ENCODE results near the gene MARK4.
"Not testable (repeated sequence)": the region's sequence is repeated elsewhere in the genome, so short reads cannot be mapped to it uniquely, and the experiment has no call there.

Gene MARK4

DNA sequence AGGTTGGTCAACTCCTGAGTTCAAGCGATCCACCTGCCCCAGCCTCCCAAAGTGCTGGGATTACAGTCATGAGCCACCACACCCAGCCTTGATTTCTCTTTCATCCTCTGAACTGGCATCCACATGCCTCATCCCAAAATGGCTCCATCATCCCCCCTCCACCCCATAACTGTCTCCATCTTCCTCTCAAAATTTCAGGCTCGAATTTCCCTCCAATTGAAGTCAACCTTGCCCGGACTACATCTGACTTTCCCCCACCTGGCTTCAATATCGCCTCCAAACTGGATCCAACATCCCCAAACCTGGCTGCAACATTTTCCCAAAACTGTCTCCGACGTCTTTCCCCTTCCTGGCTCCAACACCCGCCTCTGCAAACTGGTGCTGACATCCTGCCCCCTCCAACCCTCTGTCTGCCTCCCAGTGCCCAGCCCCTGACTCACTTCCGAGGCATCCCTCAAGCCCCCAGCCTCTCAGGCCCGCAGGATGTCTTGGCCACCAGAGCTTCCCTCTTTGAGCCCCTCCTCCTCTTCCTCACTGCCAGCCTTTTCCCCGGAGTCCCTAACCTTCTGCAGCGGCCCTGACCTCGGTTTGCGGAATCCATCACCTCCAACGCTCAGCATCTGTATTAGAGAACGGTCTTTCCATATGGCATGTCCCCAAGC, 6.8 kb upstream of the MARK4 start:
- no peak for DNase-seq

DNA sequence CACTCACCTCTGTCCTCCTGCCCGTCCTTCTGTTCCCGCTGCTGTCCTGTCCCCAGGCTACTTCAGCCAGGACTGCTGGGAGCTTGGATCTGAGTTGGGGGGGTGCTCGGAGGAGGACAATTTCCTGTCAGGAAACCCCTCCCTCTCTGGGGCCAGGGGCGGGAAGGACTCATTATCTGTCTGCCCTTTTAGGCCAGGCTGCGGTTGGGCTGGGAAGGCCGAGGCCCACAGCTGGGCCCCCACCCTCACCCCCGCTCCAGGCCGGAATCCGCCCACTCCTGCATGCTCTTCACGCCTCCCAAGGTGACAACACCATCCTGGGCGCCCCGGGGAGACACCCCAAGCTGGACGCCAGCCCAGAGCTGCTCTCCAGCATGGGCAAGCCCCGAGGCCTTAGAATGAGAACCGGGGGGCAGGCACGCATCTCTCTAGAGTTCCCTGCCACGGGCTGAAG, 5.7 kb upstream of the MARK4 start, which contains the start of gene EXOC3L2:
TSS of gene EXOC3L2 (minus strand) at position 74 of the 454 bp plus-strand sequence. CDS start 6,362 bp downstream, outside the sequence.
- DNase-seq: no peak

GRCh38 chr19:45245826-45246225, 5.2 kb upstream of the MARK4 start:
- no peak for DNase-seq

GRCh38 chr19:45247136-45247535, 3.9 kb upstream of the MARK4 start:
- no peak for DNase-seq

DNA sequence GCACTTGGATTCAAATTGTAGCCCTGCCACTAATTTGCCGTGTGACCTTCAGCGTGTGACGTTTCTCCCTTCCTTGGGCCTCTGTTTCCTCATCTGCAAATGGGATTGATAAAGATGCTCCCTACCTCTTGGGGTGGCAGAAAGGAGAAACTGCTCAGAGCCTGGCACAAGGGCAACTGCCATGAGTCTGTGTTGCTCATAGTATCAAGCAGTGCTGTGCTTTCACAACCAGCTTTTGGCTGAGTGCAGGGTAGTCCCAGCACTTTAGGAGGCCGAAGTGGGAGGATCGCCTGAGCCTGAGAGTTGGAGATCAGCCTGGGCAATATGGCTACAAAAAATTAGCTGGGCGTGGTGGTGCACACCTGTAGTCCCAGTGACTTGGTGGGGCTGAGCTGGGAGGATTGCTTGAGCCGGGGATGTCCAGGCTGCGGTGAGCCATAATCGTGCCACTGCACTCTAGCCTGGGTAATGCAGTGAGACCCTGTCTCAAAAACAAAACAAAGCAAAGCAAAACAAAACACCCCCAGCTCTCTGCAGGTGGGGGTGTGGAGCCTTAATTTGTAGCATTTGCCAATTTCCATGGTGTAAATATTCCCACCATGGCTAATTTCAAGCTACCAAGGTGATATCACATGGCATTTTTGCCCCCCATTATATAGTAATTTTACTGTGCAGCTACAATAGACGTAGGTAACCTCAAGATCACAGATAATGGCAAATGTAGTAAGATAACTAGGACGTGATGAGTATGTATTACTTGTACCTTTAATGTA, 1.6 kb upstream of the MARK4 start:
- DNase-seq: no peak

- no peak for DNase-seq
Observed at GRCh38 chr19:45250216-45250831, 747 bp upstream of the MARK4 start.

DNA sequence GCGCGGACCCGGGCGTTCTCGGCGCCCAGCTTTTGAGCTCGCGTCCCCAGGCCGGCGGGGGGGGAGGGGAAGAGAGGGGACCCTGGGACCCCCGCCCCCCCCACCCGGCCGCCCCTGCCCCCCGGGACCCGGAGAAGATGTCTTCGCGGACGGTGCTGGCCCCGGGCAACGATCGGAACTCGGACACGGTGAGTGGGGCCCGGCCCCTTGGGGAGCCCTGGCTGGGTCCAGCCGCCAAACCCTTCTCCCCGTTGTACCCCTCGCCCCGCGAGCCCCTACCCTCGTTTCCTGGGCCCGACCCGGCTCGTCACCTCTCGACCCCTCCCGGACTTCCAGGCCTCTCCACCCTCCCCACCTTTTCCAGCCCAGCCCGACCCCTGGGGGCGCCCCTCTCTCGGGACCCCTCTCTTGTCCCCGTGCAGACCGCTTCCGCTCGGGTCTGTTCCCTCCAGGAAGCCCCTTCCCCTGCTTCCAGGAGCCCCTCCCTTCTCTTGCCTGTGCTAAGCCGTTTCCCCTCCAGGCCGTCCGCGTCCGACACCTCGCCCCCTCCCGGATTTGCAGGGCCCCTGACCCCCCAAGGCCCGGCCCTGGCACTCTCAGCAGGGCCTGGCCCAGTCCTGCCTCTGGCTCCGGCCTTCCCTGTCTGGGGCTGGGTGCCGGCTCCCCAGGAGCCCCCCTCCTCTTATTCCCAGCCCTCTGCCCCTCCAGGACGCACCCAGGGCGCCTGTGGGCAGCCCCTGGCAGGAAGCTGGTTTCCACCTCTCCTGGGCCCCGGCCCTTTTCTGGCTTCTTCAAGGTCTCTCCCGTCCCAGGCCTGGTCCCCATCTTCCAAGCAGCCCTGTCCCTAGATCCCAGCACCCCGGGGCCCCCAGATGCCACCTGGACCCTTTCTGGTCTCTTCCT, 632 bp downstream of the MARK4 start:
- no peak for DNase-seq

- DNase-seq: no peak
Observed at GRCh38 chr19:45253396-45254027, 2.4 kb downstream of the MARK4 start.

GRCh38 chr19:45254044-45254531, 3.0 kb downstream of the MARK4 start:
- no peak for DNase-seq

GRCh38 chr19:45255611-45256157, 4.6 kb downstream of the MARK4 start:
- DNase-seq: no peak

GRCh38 chr19:45256836-45257235, 5.8 kb downstream of the MARK4 start:
- no peak for DNase-seq

DNA sequence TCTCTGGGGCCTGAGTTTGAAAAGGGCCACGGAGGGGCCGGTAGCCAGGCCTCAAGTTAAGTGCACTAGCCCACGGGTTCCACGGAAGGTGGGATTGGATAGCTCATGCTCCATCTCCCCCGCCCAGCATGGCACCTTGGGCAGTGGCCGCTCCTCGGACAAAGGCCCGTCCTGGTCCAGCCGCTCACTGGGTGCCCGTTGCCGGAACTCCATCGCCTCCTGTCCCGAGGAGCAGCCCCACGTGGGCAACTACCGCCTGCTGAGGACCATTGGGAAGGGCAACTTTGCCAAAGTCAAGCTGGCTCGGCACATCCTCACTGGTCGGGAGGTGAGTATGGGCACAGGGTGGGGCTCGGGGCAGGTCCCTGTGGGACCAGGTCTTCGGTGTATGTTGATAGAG, 7.8 kb downstream of the MARK4 start:
- no peak for DNase-seq

DNA sequence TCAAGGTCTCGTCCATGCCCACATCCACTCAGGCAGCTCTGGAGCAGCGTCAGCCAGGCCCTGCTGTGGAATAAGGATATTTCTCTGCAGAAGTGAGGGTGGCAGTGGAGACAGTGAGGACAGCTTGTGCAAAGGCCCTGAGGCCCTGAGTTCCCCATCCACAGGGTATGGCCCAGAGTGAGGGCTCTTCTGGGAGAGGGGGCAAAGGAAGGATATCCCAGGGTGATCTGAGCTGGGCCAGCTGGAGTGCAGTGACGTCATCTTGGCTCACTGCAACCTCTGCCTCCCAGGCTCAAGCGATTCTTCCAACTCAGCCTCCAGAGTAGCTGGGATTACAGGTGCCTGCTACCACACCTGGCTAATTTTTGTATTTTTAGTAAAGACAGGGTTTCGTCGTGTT, 11.5 kb downstream of the MARK4 start:
- DNase-seq: no peak

DNA sequence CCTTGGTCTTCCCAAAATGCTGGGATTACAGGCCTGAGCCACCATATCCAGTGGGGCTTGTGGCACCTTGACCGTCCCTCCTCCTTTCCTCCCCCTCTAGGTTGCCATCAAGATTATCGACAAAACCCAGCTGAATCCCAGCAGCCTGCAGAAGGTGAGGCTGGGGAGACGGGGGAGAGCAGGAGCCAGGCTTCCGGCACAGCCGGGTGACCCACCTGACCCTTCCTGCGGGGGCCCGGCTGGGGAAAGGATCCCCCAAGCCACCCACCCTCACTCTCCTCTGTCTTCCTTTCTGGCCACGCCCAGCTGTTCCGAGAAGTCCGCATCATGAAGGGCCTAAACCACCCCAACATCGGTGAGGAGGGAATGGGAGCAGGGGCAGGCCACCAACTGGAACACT, 11.9 kb downstream of the MARK4 start:
- no peak for DNase-seq

DNA sequence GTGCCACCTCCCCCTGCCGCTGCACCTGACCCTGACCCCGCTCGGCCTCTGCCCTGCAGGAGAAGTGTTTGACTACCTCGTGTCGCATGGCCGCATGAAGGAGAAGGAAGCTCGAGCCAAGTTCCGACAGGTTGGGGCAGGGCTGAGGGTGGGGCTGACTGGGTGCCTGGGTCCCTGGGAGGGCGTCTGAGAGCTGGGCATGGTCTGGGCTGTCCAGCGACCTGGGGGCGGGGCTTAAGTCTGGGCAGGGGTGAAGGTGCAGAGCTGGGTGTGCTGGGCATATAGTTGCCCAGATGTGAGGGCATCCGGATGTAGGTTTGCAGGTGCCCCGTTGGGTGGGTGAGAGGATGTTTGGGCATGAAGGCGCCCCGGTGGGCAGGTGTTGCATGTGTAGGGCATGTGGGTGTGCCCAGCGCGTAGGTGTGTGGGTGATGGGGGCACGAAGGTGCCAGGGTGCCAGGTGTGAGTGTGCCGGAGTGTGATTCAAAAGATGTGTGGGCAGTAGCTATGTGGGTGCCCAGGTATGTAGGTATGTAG, 13.8 kb downstream of the MARK4 start:
- DNase-seq: no peak

DNA sequence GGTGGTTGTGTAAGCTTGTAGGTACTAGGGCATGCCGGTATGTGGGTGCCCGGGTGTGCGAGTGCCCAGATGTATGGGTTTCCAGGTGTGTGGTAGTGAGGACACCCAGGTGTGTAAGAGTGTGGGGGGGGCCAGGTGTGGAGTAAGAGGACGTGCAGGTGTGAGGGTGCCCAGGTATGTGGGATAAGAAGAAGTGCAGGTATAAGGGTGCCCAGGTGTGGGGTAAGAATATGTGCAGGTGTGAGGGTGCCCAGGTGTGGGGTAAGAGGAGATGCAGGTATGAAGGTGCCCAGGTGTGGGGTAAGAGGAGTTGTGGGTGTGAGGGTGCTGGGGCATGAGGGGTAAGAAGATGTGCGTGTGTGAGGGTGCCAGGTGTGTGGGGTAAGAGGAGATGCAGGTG, 14.3 kb downstream of the MARK4 start:
- no peak for DNase-seq

DNA sequence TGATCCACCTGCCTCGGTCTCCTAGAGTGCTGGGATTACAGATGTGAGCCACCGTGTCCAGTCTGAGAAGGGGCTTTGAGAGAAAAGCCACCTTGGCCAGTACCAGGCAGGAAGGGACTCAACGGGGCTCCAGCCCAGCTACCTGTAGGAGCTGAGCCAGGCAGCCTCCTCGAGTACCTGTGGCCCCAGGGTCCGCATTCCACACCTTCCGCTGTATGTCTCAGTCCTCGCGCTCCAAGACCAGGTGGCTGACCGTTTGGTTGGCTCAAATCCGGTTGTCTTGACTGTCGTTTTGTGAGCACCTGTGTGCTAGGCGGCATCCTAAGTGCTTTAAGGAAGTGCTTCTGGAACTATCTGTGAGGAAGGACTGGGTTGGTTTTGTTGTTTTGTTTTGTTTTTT, 16.2 kb downstream of the MARK4 start:
- DNase-seq: no peak

DNA sequence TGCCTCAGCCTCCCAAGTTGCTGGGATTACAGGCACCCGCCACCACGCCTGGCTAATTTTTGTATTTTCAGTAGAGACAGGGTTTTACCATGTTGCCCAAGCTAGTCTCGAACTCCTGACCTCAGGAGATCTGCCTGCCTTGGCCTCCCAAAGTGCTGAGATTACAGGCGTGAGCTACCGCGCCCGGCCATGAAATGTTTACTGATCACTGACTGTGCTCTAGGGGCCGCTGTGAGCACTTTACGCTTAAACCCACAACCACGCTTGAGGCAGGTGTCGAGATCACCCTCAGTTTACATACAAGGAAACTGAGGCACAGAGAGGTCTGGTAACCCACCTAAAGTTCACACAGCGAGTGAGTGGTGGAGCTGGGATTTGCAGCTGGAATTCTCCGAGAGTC, 18.9 kb downstream of the MARK4 start:
- DNase-seq: not testable (repeated sequence)

DNA sequence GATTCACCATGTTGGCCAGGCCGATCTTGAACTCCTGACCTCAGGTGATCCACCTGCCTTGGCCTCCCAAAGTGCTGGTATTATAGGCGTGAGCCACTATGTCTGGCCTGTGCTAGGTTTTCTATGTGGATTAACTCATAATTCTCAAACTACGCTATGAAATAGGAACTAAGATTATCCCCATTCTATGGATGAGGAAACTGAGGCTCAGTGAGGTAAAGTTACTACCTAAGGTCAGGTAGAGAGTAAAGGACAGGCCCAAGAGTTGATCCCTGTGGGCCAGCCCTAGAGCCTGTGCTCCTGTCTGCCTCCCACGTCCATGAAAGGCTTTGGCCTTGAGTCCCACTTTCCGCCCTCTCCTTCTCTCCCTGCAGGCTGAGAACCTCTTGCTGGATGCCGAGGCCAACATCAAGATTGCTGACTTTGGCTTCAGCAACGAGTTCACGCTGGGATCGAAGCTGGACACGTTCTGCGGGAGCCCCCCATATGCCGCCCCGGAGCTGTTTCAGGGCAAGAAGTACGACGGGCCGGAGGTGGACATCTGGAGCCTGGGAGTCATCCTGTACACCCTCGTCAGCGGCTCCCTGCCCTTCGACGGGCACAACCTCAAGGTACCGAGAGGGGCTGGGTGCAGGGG, 20.1 kb downstream of the MARK4 start:
- no peak for DNase-seq

DNA sequence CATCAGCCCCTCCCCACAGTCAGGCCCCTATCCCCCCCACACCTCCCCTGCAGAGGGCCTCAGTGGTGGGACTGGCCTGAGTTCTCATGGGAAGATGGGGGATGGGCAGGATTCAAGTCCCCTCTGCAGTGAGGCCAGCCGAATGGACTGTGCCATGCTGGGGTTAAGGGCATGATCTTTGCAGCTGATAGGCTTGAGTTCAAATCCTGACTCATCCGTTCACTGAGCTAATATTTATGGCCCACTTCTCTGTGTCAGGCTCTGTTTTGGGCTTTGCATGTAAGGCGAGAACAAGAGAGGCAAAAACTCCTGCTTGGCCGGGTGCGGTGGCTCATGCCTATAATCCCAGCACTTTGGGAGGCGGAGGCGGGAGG, 20.7 kb downstream of the MARK4 start:
- DNase-seq: no peak

DNA sequence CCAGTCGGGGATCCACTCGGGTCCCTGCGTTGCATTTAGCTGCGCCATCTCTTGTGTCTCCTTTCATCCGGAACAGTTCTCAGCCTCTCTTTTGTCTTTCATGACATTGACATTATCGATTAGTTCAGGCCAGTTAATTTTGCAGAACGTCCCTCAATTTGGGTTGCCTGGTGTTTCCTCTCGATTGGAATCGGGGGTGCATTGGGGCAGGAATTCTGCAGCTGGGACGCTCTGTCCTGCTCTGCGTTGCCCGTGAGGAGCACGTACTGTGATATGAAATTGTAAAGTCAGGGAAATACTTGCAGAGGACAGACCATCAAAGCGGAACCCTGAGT, 22.4 kb downstream of the MARK4 start:
- DNase-seq: no peak
